Activated CD4-positive, alpha-beta T cell treated with anti-CD3 and anti-CD28 coated beads, Interleukin-2, Interleukin-4, amounts not matched to agents 100 ng/mL and 50 ng/mL, durations not matched to agents 16 hours and 8 hours (primary cell): ENCODE results near the gene RNPS1.

Experiments
- DNase-seq: peaks from one replicate; pipeline ENCODE4 v3.0.0-alpha.2; 2020; ENCODE audit warnings: low spot score

RNPS1 gene

GRCh38 chr16:2235695-2236336 lies 32.1 kb downstream of the RNPS1 start:
- DNase-seq: no peak

DNA sequence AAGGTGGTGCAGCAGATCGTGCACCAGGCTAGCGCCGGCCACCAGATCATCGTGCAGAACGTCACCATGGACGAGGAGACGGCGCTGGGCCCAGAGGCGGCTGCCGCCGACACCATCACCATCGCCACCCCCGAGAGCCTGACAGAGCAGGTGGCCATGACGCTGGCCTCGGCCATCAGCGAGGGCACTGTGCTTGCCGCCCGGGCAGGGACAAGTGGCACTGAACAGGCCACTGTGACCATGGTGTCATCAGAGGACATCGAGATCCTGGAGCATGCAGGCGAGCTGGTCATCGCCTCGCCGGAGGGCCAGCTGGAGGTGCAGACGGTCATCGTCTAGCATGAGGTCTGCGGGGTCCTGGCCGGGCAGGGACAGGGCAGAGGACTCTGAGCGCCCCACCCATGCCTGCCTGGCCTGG lies 32.7 kb downstream of the RNPS1 start:
- DNase-seq: no peak

- DNase-seq: no peak
Measured at GRCh38 chr16:2234813-2235170, 33.1 kb downstream of the RNPS1 start.

- DNase-seq: no peak
Measured at GRCh38 chr16:2233872-2234812, 33.8 kb downstream of the RNPS1 start.

- DNase-seq: no peak
Measured at GRCh38 chr16:2233046-2233775, 34.7 kb downstream of the RNPS1 start.

- DNase-seq: no peak
Measured at GRCh38 chr16:2232094-2232990, 35.6 kb downstream of the RNPS1 start.

DNA sequence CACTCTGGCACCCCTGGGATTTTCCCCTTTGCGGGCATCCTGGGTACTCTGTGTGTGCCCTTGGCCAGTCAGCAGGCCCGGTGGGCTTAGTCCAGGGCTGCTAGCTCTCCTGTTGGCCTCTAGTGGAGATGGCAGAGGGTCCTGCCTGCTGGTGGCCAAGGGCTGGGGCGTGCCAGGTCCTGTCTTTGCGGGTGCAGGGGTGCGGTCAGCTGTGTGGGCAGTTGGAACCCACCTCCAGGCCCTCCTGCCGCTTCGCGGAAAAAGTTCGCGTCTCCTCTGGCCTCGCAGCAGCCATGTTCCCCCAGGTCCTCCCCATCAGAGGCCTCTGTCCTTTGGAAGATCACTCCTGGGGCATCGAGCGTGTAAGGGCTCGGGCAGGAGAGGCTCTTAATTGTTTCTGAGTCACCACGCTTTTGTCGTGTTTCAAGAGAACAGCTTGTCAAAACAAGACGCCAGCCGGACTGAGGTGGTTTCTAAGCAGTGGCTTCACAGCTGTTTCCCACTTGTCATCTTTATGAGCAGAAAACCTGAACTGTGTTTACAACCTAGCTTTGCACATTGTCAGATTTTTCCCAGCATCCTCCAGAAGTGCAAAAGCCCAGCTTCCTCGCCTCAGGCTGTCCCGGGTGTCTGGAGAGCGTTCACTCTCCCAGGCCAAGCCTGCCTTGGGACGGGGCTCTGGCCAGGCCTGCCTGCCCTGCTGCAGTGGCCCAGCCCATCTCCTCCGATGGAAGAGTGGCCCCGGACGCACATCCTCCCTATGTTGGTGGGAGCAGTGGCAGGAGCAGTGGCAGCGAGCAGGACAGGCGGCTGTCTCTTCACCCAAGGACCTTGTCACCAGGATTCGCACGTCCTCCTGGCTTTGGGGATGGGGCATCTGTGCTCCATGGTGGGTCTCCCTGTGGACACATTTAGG lies 36.7 kb downstream of the RNPS1 start:
- no peak for DNase-seq

- no peak for DNase-seq
Measured at GRCh38 chr16:2230376-2230775, 37.5 kb downstream of the RNPS1 start.

- DNase-seq: no peak
Measured at GRCh38 chr16:2229632-2230250, 38.2 kb downstream of the RNPS1 start.

DNA sequence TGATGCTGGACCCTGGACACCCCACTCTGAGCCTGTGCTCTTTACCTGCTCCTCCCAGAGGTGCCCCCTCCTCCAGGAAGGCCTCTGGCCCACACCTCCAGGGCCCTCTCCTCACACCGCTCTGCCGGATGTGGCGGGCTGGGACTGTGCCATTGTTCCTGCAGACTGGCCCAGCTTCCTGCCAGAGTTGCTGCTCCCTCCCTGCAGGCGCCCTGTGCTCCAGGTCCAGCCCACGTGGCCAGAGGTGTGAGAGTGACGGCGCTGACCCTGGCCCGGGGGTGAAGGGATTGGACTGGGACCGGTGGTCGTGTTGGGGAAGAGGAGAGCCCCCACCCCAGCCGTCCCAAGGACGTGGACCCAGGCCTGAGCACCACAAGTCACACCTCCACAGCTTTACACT lies 38.8 kb downstream of the RNPS1 start:
- no peak for DNase-seq

DNA sequence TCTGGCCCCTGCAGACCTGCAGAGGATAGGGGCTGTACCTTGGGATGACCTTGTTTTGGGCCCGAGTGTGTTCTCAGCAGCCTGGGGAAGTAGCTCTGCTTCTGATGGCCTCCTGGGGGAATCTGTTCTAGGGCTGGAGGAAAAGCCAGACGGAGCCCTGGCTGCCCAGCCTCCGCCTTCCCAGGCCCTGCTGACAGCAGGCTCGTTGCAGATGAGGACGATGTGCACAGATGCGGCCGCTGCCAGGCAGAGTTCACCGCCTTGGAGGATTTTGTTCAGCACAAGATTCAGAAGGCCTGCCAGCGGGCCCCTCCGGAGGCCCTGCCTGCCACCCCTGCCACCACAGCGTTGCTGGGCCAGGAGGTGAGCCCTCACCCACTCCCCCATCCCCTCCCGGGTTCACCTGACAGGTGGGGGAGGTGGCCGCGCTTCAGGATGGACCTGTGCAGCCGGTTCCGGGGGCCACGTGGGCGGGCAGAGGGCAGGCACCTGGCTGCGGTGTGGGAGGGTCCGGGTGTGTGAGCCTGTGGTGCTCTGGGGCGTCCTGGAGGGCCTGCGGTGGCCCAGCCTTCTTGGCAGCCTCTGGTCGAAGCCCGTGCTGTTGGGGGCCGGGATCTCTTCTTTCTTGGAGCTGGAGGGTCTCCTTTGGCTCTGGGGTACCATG lies 39.6 kb downstream of the RNPS1 start:
- DNase-seq: no peak

DNA sequence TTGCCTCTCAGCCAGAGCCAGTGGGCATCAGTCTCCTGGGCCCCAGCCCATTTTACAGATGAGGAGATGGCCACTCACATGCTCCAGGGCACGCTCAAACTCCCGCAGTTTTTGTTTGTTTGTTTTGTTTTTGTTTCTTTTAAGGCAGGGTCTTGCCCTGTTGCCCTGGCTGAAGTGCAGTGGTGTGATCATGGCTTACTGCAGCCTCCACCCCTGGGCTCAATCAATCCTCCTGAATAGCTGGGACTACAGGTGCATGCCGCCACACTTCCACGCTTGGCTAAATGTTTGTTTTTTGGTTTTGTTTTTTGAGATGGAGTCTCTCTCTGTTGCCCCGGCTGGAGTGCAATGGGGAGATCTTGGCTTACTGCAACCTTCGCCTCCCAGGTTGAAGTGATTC lies 41.0 kb downstream of the RNPS1 start:
- DNase-seq: no peak

- DNase-seq: no peak
Measured at GRCh38 chr16:2226245-2226793, 41.6 kb downstream of the RNPS1 start.

DNA sequence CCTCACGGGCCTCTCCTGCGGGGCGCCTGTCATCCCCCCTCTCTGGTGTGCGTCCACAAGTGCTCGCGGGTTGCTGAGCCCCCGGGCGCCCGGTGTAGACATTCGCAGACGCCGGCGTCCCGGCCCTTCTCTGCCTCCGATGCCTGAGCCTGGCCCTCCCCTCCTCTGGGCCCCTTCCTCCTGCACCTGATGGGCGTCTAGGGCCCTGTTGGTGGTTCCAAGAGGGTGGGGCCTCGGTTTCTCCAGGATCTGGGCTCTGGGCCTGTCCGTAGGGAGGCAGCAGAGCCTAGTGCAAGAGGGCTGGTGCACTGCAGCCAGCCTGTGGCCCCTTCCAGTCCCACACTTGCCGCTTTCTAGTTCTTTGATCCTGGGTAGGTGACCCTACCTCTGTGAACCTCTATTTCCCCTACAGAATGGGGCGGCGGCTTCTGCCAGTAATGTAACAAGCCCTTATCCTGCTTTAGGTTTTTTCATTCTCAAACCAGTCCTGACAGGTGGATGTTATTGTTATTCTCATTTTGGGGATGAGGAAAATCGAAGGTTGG lies 43.9 kb downstream of the RNPS1 start:
- peak; percentile 32 for DNase-seq

DNA sequence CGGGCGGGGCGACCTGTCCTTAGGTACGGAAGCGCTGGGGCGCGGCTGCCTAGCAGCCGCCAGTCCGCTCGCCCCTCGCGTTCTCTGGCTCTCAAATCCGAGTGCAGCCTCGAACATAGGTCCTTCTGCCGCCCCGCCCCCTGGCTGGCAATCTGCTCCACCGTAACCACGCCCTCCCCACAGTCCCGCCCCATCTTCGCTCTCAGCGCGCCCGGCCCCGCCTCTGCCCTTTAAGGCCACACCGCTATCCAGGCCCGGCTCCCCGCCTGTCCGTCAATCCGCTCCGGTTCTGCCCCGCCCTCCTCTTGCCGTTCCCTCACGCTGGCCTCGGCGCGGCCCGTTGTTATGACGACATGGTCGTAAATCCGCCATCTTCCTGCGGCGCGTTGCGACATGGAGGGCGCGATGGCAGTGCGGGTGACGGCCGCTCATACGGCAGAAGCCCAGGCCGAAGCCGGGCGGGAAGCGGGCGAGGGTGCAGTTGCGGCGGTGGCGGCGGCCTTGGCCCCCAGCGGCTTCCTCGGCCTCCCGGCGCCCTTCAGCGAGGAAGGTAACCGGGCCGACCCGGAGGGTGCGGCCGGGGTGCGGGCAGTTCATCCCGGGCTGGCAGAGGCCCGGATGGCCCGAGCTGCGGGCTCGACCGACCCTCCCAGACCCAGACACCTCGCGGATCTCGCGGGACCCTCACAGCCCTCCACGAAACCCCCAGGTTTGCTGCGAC lies 44.5 kb downstream of the RNPS1 start, which contains the start of gene E4F1:
Gene E4F1 (plus strand): TSS at position 371 of the 721 bp plus-strand sequence. CDS start 23 bp downstream, at position 394.
- DNase-seq: peak; percentile 100

GRCh38 chr16:2216330-2216729 lies 51.6 kb downstream of the RNPS1 start:
- DNase-seq: no peak

DNA sequence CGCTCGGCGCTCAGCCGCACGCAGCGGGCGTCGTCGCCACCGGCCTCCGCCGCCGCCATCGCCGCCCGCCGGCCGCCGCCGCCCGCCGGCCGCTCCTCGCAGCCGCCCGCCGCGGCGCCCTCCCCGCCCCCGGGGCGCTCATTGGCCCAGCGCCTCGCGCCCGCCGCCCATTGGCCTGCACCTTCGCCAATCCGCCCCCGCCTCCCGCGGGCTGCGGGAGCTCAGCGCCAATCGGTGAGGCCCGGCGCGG lies 53.3 kb downstream of the RNPS1 start, which contains the start of gene PGP:
Gene PGP (minus strand): TSS at position 122 of the 250 bp plus-strand sequence. CDS start 63 bp downstream, at position 59.
- DNase-seq: no peak
